B cell (primary cell): ENCODE results near the gene DDX39B. TPM values are rescaled to one million over a fixed set of nuclear protein-coding genes. Genes with fewer than 3 reads are reported as not detected.

ENCODE experiments used
- ATAC-seq: fragments of 200-7000 bp; cut with Tn5 transposase; one replicate; pipeline ENCODE4 v1.10.0; 2021; ENCODE audit warnings: low read depth, mild to moderate bottlenecking, moderate number of reproducible peaks, moderate library complexity
- CTCF ChIA-PET: fragments of 350-600 bp; sonication (Branson Sonifier 250); formaldehyde crosslinking; loops from one replicate; lab custom pipeline; 2021; ENCODE audit warnings: antibody characterized with exemption, inconsistent platforms; lab: Charles Lee
- POLR2A ChIA-PET: fragments of 350-600 bp; sonication (Branson Sonifier 250); formaldehyde crosslinking; loops from one replicate; lab custom pipeline; 2021; ENCODE audit warnings: antibody characterized with exemption; lab: Charles Lee
- DNase-seq: peaks from one replicate; pipeline ENCODE4 v3.0.0; 2013
- H2AFZ ChIP-seq: 2 replicates; pipeline ENCODE4 v1.6.1; 2012; ENCODE audit warnings: mild to moderate bottlenecking, low read depth, low read length; ENCODE audit not compliant: insufficient read depth, poor library complexity, severe bottlenecking
- H3K27ac ChIP-seq, 2 donors: 1 replicate in 1 of 2; 2 replicates in 1 of 2; pipeline ENCODE4 v1.5.1; 2012 to 2013; ENCODE audit warnings: low read length in 2 of 2, mild to moderate bottlenecking in 2 of 2, moderate library complexity in 1 of 2
- H3K27me3 ChIP-seq, 4 experiments: fragments of 200-600 bp in 1 of 4; sonication (generic) in 1 of 4; replicated peaks in 1 of 4; 1 replicate in 2 of 4; 2 replicates in 2 of 4; pipeline versions ENCODE4 v1.6.1 to v1.7.0; 2013 to 2016; ENCODE audit warnings: low read length in 3 of 4, mild to moderate bottlenecking in 2 of 4, mixed read lengths in 1 of 4, moderate library complexity in 1 of 4; ENCODE audit not compliant: insufficient read depth in 4 of 4, control insufficient read depth in 3 of 4; ENCODE audit errors: control extremely low read depth in 1 of 4
- H3K36me3 ChIP-seq, 2 experiments: replicated peaks in 1 of 2; 1 replicate in 1 of 2; 2 replicates in 1 of 2; pipeline versions ENCODE4 v1.6.1 to v1.7.1; 2013; ENCODE audit warnings: low read length in 1 of 2; ENCODE audit not compliant: insufficient read depth in 2 of 2, control insufficient read depth in 1 of 2; ENCODE audit errors: control extremely low read depth in 1 of 2, extremely low read depth in 1 of 2
- H3K4me1 ChIP-seq, 2 donors: fragments of 200-600 bp in 1 of 2; sonication (generic) in 1 of 2; 1 replicate in 1 of 2; 2 replicates in 1 of 2; pipeline versions ENCODE4 v1.5.1 to v1.6.1; 2013 to 2017; ENCODE audit warnings: low read length in 2 of 2; ENCODE audit not compliant: control insufficient read depth in 2 of 2, insufficient read depth in 2 of 2
- H3K4me2 ChIP-seq: replicated peaks from 2 replicates; pipeline ENCODE3; 2012; ENCODE audit warnings: mild to moderate bottlenecking, low read depth, low read length; ENCODE audit not compliant: poor library complexity, severe bottlenecking
- H3K4me3 ChIP-seq, 5 experiments: fragments of 200-600 bp in 1 of 5; sonication (generic) in 1 of 5; 1 replicate in 3 of 5; 2 replicates in 2 of 5; pipeline versions ENCODE4 v1.5.1 to v1.7.0; 2011 to 2016; ENCODE audit warnings: low read length in 4 of 5, mild to moderate bottlenecking in 4 of 5, low read depth in 2 of 5, control low read depth in 1 of 5, moderate library complexity in 1 of 5; ENCODE audit not compliant: insufficient read depth in 1 of 5; ENCODE audit errors: control extremely low read depth in 1 of 5, extremely low read depth in 1 of 5
- H3K79me2 ChIP-seq: fragments of 200-600 bp; sonication (generic); one replicate; pipeline ENCODE4 v1.6.0; 2016; ENCODE audit warnings: low read length; ENCODE audit not compliant: control insufficient read depth, insufficient read depth
- H3K9ac ChIP-seq: fragments of 200-600 bp; sonication (generic); 2 replicates; pipeline ENCODE4 v1.6.1; 2017; ENCODE audit warnings: mild to moderate bottlenecking, low read length, moderate library complexity
- H3K9me3 ChIP-seq, 3 donors: one replicate each; pipeline versions ENCODE4 v1.6.1 to v1.7.1; 2013; ENCODE audit warnings: low read length in 2 of 3; ENCODE audit not compliant: control insufficient read depth in 2 of 3, insufficient read depth in 1 of 3; ENCODE audit errors: control extremely low read depth in 1 of 3
- H4K20me1 ChIP-seq: 2 replicates; pipeline ENCODE4 v1.6.0; 2012; ENCODE audit warnings: mild to moderate bottlenecking, low read length; ENCODE audit not compliant: insufficient read depth, control insufficient read depth, poor library complexity, severe bottlenecking
- H3K27ac Mint-ChIP-seq: one replicate; pipeline ENCODE4 v1.8.0; 2021; ENCODE audit warnings: mixed read lengths
- H3K27me3 Mint-ChIP-seq: one replicate; pipeline ENCODE4 v1.8.0; 2021; ENCODE audit warnings: mixed read lengths
- H3K4me1 Mint-ChIP-seq: one replicate; pipeline ENCODE4 v1.8.0; 2021; ENCODE audit warnings: mixed read lengths
- H3K4me3 Mint-ChIP-seq: one replicate; pipeline ENCODE4 v1.8.0; 2021; ENCODE audit warnings: mixed read lengths
- H3K9me3 Mint-ChIP-seq: one replicate; pipeline ENCODE4 v1.8.0; 2022; ENCODE audit warnings: mixed read lengths; ENCODE audit not compliant: insufficient read depth
- CTCF ChIP-seq: fragments of 200-600 bp; IDR thresholded peaks from one replicate; pipeline ENCODE4 v1.8.0; 2022; ENCODE audit warnings: antibody characterized with exemption, mild to moderate bottlenecking
- EZH2 ChIP-seq: IDR thresholded peaks from 2 replicates; pipeline ENCODE4 v1.6.1; 2012; ENCODE audit warnings: borderline replicate concordance, low read depth, mild to moderate bottlenecking, moderate library complexity, low read length; ENCODE audit not compliant: insufficient read depth, poor library complexity, severe bottlenecking
- WGBS: methylation state at CpG from one replicate; pipeline ENCODE4 v1.1.5; 2013; ENCODE audit warnings: missing lambda C conversion rate; ENCODE audit not compliant: insufficient coverage; 5-methylcytosine and 5-hydroxymethylcytosine counted together
- intact Hi-C: fragments of 100-400 bp; cut with micrococcal nuclease; formaldehyde crosslinking; loops from one replicate; pipeline ENCODE4 v1.10.0; 2022
- polyA plus RNA-seq: library from polyadenylated mRNA; depleted of rRNA; stranded (reverse); fragments of >200 nt; gene quantifications from 2 replicates; pipeline ENCODE4 v1.2.3, GENCODE V29; 2012
- total RNA-seq, 2 donors: library from RNA; stranded (reverse); fragments of 120-200 nt in 1 of 2; gene quantifications; 1 replicate in 1 of 2; 2 replicates in 1 of 2; pipeline versions ENCODE4 v1.2.3 to v1.2.4, GENCODE V29; 2013 to 2022

DDX39B gene
- total and polyA plus RNA-seq, 2 donors (not counting 1 experiment from before 2014, with no cell fraction given), result 576 to 838 TPM

GRCh38 chr6:31569861-31570536 lies 28.2 kb upstream of the DDX39B start:
- ATAC-seq (no peak), DNase-seq (no peak)
- Histone ChIP-seq H4K20me1 (no peaks in the 10 kb centered on the region), H3K27ac (peak overlapping the region in 1 of 2 donors; percentile 94), H3K9ac (no peak overlapping the region), H3K9me3 (no peaks in the 10 kb centered on the region), H3K36me3 (peaks cover 0 to 6% of the 10 kb centered on the region in 2 experiments), H3K79me2 (peaks cover 95% of the 10 kb centered on the region), H3K4me3 (no peak overlapping the region), H3K4me2 (peak overlapping the region; percentile 40), H3K27me3 (no peaks in the 10 kb centered on the region), H3K4me1 (peaks cover 72 to 79% of the 10 kb centered on the region in 2 donors), H2AFZ (no peak overlapping the region)
- ChIA-PET CTCF (interaction anchor here (1.9 to 29.4 kb wide), 4 partner anchors 11 to 27 kb away, joined by 6 to 2241 read pairs (median 74); partner anchors contain the start of genes LST1, LTB, NCR3 and NFKBIL1), POLR2A (interaction anchor here (35.3 to 42.6 kb wide), 2 partner anchors 4 to 15 kb away, joined by 1450 read pairs; partner anchors contain the start of genes ATP6V1G2, LST1, LTA and LTB)
- Mint-ChIP-seq H3K27me3 (no peaks in the 10 kb centered on the region), H3K27ac (peak overlapping the region; percentile 89), H3K4me3 (peak overlapping the region; percentile 39), H3K9me3 (no peaks in the 10 kb centered on the region), H3K4me1 (peaks cover 80% of the 10 kb centered on the region)
- TF ChIP-seq EZH2 (no peak), CTCF (no peak)
- intact Hi-C loops, result no loop called here
- no CpG with 5 or more reads among the region's 1 CpG for WGBS

GRCh38 chr6:31568537-31568961 lies 26.7 kb upstream of the DDX39B start:
- no peaks in the 10 kb centered on the region for H3K9me3 Mint-ChIP-seq
- Histone ChIP-seq H4K20me1 (no peaks in the 10 kb centered on the region), H3K9me3 (no peaks in the 10 kb centered on the region), H3K27me3 (no peaks in the 10 kb centered on the region), H3K27ac (peak overlapping the region; percentile 78 to 94), H2AFZ (no peak overlapping the region), H3K9ac (peak overlapping the region; percentile 11), H3K4me2 (peak overlapping the region; percentile 40), H3K4me3 (peak overlapping the region in 1 of 5 experiments; percentile 19), H3K4me1 (peaks cover 62 to 68% of the 10 kb centered on the region in 2 donors), H3K79me2 (peaks cover 95% of the 10 kb centered on the region), H3K36me3 (peaks cover 0 to 7% of the 10 kb centered on the region in 2 experiments)
- peak; percentile 70 for ATAC-seq
- intact Hi-C loops, result loop anchor here (1.0 kb wide), 3 partner anchors 8 to 24 kb away; no protein-coding TSS in a partner anchor
- H3K4me3 Mint-ChIP-seq, result peak overlapping the region; percentile 63
- H3K27ac Mint-ChIP-seq, result peak overlapping the region; percentile 89
- no peaks in the 10 kb centered on the region for H3K27me3 Mint-ChIP-seq
- WGBS, result 0% methylated on average over 3 of the region's 3 CpGs
- ChIA-PET POLR2A (interaction anchor here (0.6 to 42.6 kb wide), 5 partner anchors 3 to 1285 kb away, joined by 3 to 1450 read pairs (median 6); partner anchors contain the start of genes ATP6V1G2, LST1, LTA and LTB), CTCF (interaction anchor here (0.9 to 29.4 kb wide), 5 partner anchors 10 to 264 kb away, joined by 3 to 2241 read pairs (median 22); partner anchors contain the start of genes LST1, LTB, NCR3 and NFKBIL1)
- peaks cover 75% of the 10 kb centered on the region for H3K4me1 Mint-ChIP-seq
- peak; percentile 94 for DNase-seq
- TF ChIP-seq EZH2, result no peak
- TF ChIP-seq CTCF, result no peak
